NCI-H2227 (cell line): ENCODE results near the gene RAD51AP1.

ENCODE experiments used
- DNase-seq: peaks from one replicate; lab custom pipeline; 2025; ENCODE audit not compliant: unreplicated experiment; lab: John Stamatoyannopoulos, UW

The RAD51AP1 gene

GRCh38 chr12:4545195-4545594 is 6.5 kb downstream of the RAD51AP1 start:
- DNase-seq: no peak

GRCh38 chr12:4552191-4552590 is 13.5 kb downstream of the RAD51AP1 start:
- DNase-seq: no peak

GRCh38 chr12:4553943-4554342 is 15.3 kb downstream of the RAD51AP1 start:
- no peak for DNase-seq

GRCh38 chr12:4555804-4556203 is 17.1 kb downstream of the RAD51AP1 start:
- DNase-seq: no peak

GRCh38 chr12:4556735-4557530 is 18.2 kb downstream of the RAD51AP1 start:
- no peak for DNase-seq

- no peak for DNase-seq
Measured at GRCh38 chr12:4557586-4557985, 18.9 kb downstream of the RAD51AP1 start.

GRCh38 chr12:4558171-4558570 is 19.5 kb downstream of the RAD51AP1 start:
- no peak for DNase-seq

GRCh38 chr12:4562034-4562657 is 23.5 kb downstream of the RAD51AP1 start, which contains the start of gene DYRK4:
DYRK4 (plus strand) TSS chr12:4562208; CDS start chr12:4562246, 38 bp downstream.
- DNase-seq: peak; percentile 89

GRCh38 chr12:4563336-4563735 is 24.6 kb downstream of the RAD51AP1 start:
- DNase-seq: no peak

GRCh38 chr12:4564818-4565217 is 26.1 kb downstream of the RAD51AP1 start:
- DNase-seq: no peak

- DNase-seq: no peak
Measured at GRCh38 chr12:4566474-4566873, 27.8 kb downstream of the RAD51AP1 start.

- DNase-seq: no peak
Measured at GRCh38 chr12:4567073-4567881, 28.6 kb downstream of the RAD51AP1 start.

GRCh38 chr12:4569261-4569660 is 30.6 kb downstream of the RAD51AP1 start:
- no peak for DNase-seq

GRCh38 chr12:4572680-4573079 is 34.0 kb downstream of the RAD51AP1 start:
- no peak for DNase-seq

GRCh38 chr12:4579305-4580102 is 40.8 kb downstream of the RAD51AP1 start:
- no peak for DNase-seq

- no peak for DNase-seq
Measured at GRCh38 chr12:4580281-4580688, 41.6 kb downstream of the RAD51AP1 start.

GRCh38 chr12:4584281-4584680 is 45.6 kb downstream of the RAD51AP1 start:
- no peak for DNase-seq

- DNase-seq: no peak
Measured at GRCh38 chr12:4584896-4585295, 46.2 kb downstream of the RAD51AP1 start.

GRCh38 chr12:4586500-4586899 is 47.8 kb downstream of the RAD51AP1 start:
- no peak for DNase-seq

- no peak for DNase-seq
Measured at GRCh38 chr12:4587108-4587507, 48.4 kb downstream of the RAD51AP1 start.

- DNase-seq: no peak
Measured at GRCh38 chr12:4588916-4589315, 50.2 kb downstream of the RAD51AP1 start.
